HUES6 (cell line): Measurements from ENCODE around the gene CHD5.

Experiments
- H3K27ac ChIP-seq: 2 replicates; pipeline ENCODE4 v1.7.0; 2013; ENCODE audit warnings: low read depth, mild to moderate bottlenecking, low read length, inconsistent platforms
- H3K27me3 ChIP-seq: 2 replicates; pipeline ENCODE4 v1.6.1; 2013; ENCODE audit warnings: low read length; ENCODE audit not compliant: control insufficient read depth, insufficient read depth
- H3K36me3 ChIP-seq: 2 replicates; pipeline ENCODE4 v1.6.1; 2013; ENCODE audit warnings: low read length; ENCODE audit not compliant: control insufficient read depth, insufficient read depth
- H3K4me1 ChIP-seq: 2 replicates; pipeline ENCODE4 v1.6.1; 2013; ENCODE audit warnings: low read length; ENCODE audit not compliant: control insufficient read depth, insufficient read depth
- H3K4me3 ChIP-seq: 2 replicates; pipeline ENCODE4 v1.5.1; 2013; ENCODE audit warnings: low read depth, low read length
- H3K9ac ChIP-seq: one replicate; pipeline ENCODE4 v1.6.1; 2013; ENCODE audit warnings: mild to moderate bottlenecking, low read length
- H3K9me3 ChIP-seq: 2 replicates; pipeline ENCODE4 v1.6.1; 2013; ENCODE audit warnings: low read depth, low read length; ENCODE audit not compliant: control insufficient read depth, insufficient read depth

CHD5 gene

GRCh38 chr1:6180707-6181311 lies 688 bp upstream of the CHD5 start:
- no peak overlapping the region for H3K27ac ChIP-seq
- peaks cover 71% of the 10 kb centered on the region for H3K27me3 ChIP-seq

GRCh38 chr1:6179564-6180175 lies 451 bp downstream of the CHD5 start:
- peak overlapping the region; percentile 51; the same call in 1 of the 2 replicates for H3K4me3 ChIP-seq
- H3K27me3 ChIP-seq = peaks cover 80% of the 10 kb centered on the region
- H3K4me1 ChIP-seq = peaks cover 20% of the 10 kb centered on the region; the same call in 1 of the 2 replicates
- 0 out of 2 replicates have a peak, but pooled peaks cover 5% of the 10 kb centered on the region for H3K36me3 ChIP-seq
- H3K9me3 ChIP-seq = no peaks in the 10 kb centered on the region
- H3K27ac ChIP-seq = no peak overlapping the region
- no peak overlapping the region for H3K9ac ChIP-seq

More at GRCh38 chr1:6180707-6181311, 688 bp upstream of the CHD5 start:
- Histone ChIP-seq H3K4me3 (peak overlapping the region; percentile 38), H3K9ac (no peak overlapping the region), H3K4me1 (peaks cover 29% of the 10 kb centered on the region), H3K9me3 (no peaks in the 10 kb centered on the region), H3K36me3 (peaks cover 15% of the 10 kb centered on the region)

- no peak overlapping the region for H3K9ac ChIP-seq
- H3K9me3 ChIP-seq = no peaks in the 10 kb centered on the region
- H3K36me3 ChIP-seq = no peaks in the 10 kb centered on the region
- peaks cover 85% of the 10 kb centered on the region for H3K27me3 ChIP-seq
- no peak overlapping the region for H3K27ac ChIP-seq
- H3K4me3 ChIP-seq = peak overlapping the region; percentile 51
- H3K4me1 ChIP-seq = peaks cover 18% of the 10 kb centered on the region; the same call in 1 of the 2 replicates
Measured at GRCh38 chr1:6178751-6179563, 1.2 kb downstream of the CHD5 start.

GRCh38 chr1:6177681-6178380 lies 2.3 kb downstream of the CHD5 start:
- H3K27ac ChIP-seq = no peak overlapping the region
- no peak overlapping the region for H3K4me3 ChIP-seq
- no peaks in the 10 kb centered on the region for H3K9me3 ChIP-seq
- H3K36me3 ChIP-seq = no peaks in the 10 kb centered on the region
- peaks cover 18% of the 10 kb centered on the region; the same call in 1 of the 2 replicates for H3K4me1 ChIP-seq
- peaks cover 81% of the 10 kb centered on the region for H3K27me3 ChIP-seq
- no peak overlapping the region for H3K9ac ChIP-seq

GRCh38 chr1:6176779-6177178 lies 3.3 kb downstream of the CHD5 start:
- H3K4me1 ChIP-seq = peaks cover 18% of the 10 kb centered on the region; the same call in 1 of the 2 replicates
- no peak overlapping the region for H3K9ac ChIP-seq
- no peaks in the 10 kb centered on the region for H3K36me3 ChIP-seq
- H3K4me3 ChIP-seq = no peak overlapping the region
- peaks cover 72% of the 10 kb centered on the region for H3K27me3 ChIP-seq
- H3K27ac ChIP-seq = no peak overlapping the region
- H3K9me3 ChIP-seq = no peaks in the 10 kb centered on the region

GRCh38 chr1:6175411-6175828 lies 4.7 kb downstream of the CHD5 start:
- Histone ChIP-seq H3K4me1 (peaks cover 7% of the 10 kb centered on the region; the same call in 1 of the 2 replicates), H3K9ac (no peak overlapping the region), H3K9me3 (no peaks in the 10 kb centered on the region), H3K36me3 (no peaks in the 10 kb centered on the region), H3K27ac (no peak overlapping the region), H3K4me3 (no peak overlapping the region), H3K27me3 (peaks cover 58% of the 10 kb centered on the region)

GRCh38 chr1:6174621-6175410 lies 5.3 kb downstream of the CHD5 start:
- no peak overlapping the region for H3K9ac ChIP-seq
- no peak overlapping the region for H3K4me3 ChIP-seq
- H3K27me3 ChIP-seq = peaks cover 53% of the 10 kb centered on the region
- H3K4me1 ChIP-seq = peaks cover 7% of the 10 kb centered on the region; the same call in 1 of the 2 replicates
- no peak overlapping the region for H3K27ac ChIP-seq
- H3K9me3 ChIP-seq = no peaks in the 10 kb centered on the region
- H3K36me3 ChIP-seq = no peaks in the 10 kb centered on the region

GRCh38 chr1:6172549-6172948 lies 7.6 kb downstream of the CHD5 start:
- Histone ChIP-seq H3K9ac (no peak overlapping the region), H3K27ac (no peak overlapping the region), H3K4me1 (no peaks in the 10 kb centered on the region), H3K9me3 (no peaks in the 10 kb centered on the region), H3K4me3 (no peak overlapping the region), H3K27me3 (peaks cover 39% of the 10 kb centered on the region), H3K36me3 (no peaks in the 10 kb centered on the region)

GRCh38 chr1:6171548-6172124 lies 8.5 kb downstream of the CHD5 start:
- H3K27me3 ChIP-seq = peaks cover 33% of the 10 kb centered on the region

GRCh38 chr1:6170742-6171201 lies 9.3 kb downstream of the CHD5 start:
- no peak overlapping the region for H3K4me3 ChIP-seq
- no peaks in the 10 kb centered on the region for H3K4me1 ChIP-seq
- H3K27me3 ChIP-seq = peaks cover 25% of the 10 kb centered on the region; the same call in 1 of the 2 replicates
- H3K9me3 ChIP-seq = no peaks in the 10 kb centered on the region
- no peaks in the 10 kb centered on the region for H3K36me3 ChIP-seq
- H3K27ac ChIP-seq = no peak overlapping the region
- no peak overlapping the region for H3K9ac ChIP-seq

More at GRCh38 chr1:6171548-6172124, 8.5 kb downstream of the CHD5 start:
- Histone ChIP-seq H3K27ac (no peak overlapping the region), H3K4me3 (no peak overlapping the region), H3K36me3 (no peaks in the 10 kb centered on the region), H3K4me1 (no peaks in the 10 kb centered on the region), H3K9me3 (no peaks in the 10 kb centered on the region), H3K9ac (no peak overlapping the region)
